IPS DF 4.7 (cell line): Measurements from ENCODE around the gene C2CD2L.
"Not testable (repeated sequence)": the region's sequence is repeated elsewhere in the genome, so short reads cannot be mapped to it uniquely, and the experiment has no call there.

ENCODE experiments used
- DNase-seq: peaks from one replicate; pipeline ENCODE4 v3.0.0-alpha.2; 2013; ENCODE audit warnings: low spot score; ENCODE audit errors: extremely low read depth

Gene C2CD2L

GRCh38 chr11:119149018-119149785, 42.1 kb downstream of the C2CD2L start, which contains the start of gene ABCG4:
Gene ABCG4 (plus strand): TSS chr11:119149052. CDS start chr11:119149966, 914 bp downstream.
- DNase-seq: no peak

- DNase-seq: no peak
These were observed 42.7 kb downstream of the C2CD2L start for GRCh38 chr11:119149786-119150275.

- no peak for DNase-seq
These were observed 44.9 kb downstream of the C2CD2L start for GRCh38 chr11:119152043-119152442.

GRCh38 chr11:119152604-119153003, 45.5 kb downstream of the C2CD2L start:
- no peak for DNase-seq

GRCh38 chr11:119153049-119153818, 46.1 kb downstream of the C2CD2L start:
- DNase-seq: no peak

- no peak for DNase-seq
These were observed 47.0 kb downstream of the C2CD2L start for GRCh38 chr11:119154178-119154577.

GRCh38 chr11:119155733-119156492, 48.8 kb downstream of the C2CD2L start:
- DNase-seq: no peak

GRCh38 chr11:119156496-119156895, 49.4 kb downstream of the C2CD2L start:
- DNase-seq: no peak

GRCh38 chr11:119157063-119157462, 49.9 kb downstream of the C2CD2L start:
- DNase-seq: no peak

- DNase-seq: no peak
These were observed 51.3 kb downstream of the C2CD2L start for GRCh38 chr11:119158467-119158866.

- DNase-seq: no peak
These were observed 53.0 kb downstream of the C2CD2L start for GRCh38 chr11:119160151-119160550.

- DNase-seq: no peak
These were observed 54.7 kb downstream of the C2CD2L start for GRCh38 chr11:119161871-119162270.

- no peak for DNase-seq
These were observed 59.4 kb downstream of the C2CD2L start for GRCh38 chr11:119166368-119167076.

- DNase-seq: not testable (repeated sequence)
These were observed 59.9 kb downstream of the C2CD2L start for GRCh38 chr11:119167077-119167458.

- no peak for DNase-seq
These were observed 60.8 kb downstream of the C2CD2L start for GRCh38 chr11:119167933-119168332.
